Neuronal stem cell (in vitro differentiated cells): ENCODE data around the gene DOLK.

ENCODE experiments used
- DNase-seq: peaks from one replicate; pipeline ENCODE4 v3.0.0-alpha.2; 2013; ENCODE audit warnings: low spot score
- H2AFZ ChIP-seq: one replicate; pipeline ENCODE4 v1.6.1; 2013; ENCODE audit warnings: mild to moderate bottlenecking, low read length, inconsistent platforms
- H2AK5ac ChIP-seq: 2 replicates; pipeline ENCODE4 v1.6.1; 2013; ENCODE audit warnings: low read depth, mild to moderate bottlenecking, inconsistent platforms, low read length, moderate library complexity, mixed read lengths
- H2BK120ac ChIP-seq: 2 replicates; pipeline ENCODE4 v1.6.1; 2013; ENCODE audit warnings: low read depth, mild to moderate bottlenecking, inconsistent platforms, low read length, moderate library complexity, mixed read lengths
- H2BK12ac ChIP-seq: one replicate; pipeline ENCODE4 v1.6.1; 2013; ENCODE audit warnings: low read length, inconsistent platforms
- H2BK15ac ChIP-seq: 2 replicates; pipeline ENCODE4 v1.6.1; 2013; ENCODE audit warnings: mild to moderate bottlenecking, low read length, inconsistent platforms, mixed read lengths
- H2BK5ac ChIP-seq: one replicate; pipeline ENCODE4 v1.6.1; 2013; ENCODE audit warnings: inconsistent platforms, mild to moderate bottlenecking, low read length, moderate library complexity
- H3K14ac ChIP-seq: one replicate; pipeline ENCODE4 v1.6.1; 2013; ENCODE audit warnings: low read length, inconsistent platforms
- H3K18ac ChIP-seq: 2 replicates; pipeline ENCODE4 v1.6.1; 2013; ENCODE audit warnings: low read length, inconsistent platforms
- H3K23ac ChIP-seq: 2 replicates; pipeline ENCODE4 v1.6.1; 2013; ENCODE audit warnings: low read depth, mild to moderate bottlenecking, mixed read lengths, low read length, inconsistent platforms; ENCODE audit not compliant: poor library complexity
- H3K27ac ChIP-seq: replicated peaks from 3 replicates; pipeline ENCODE4 v1.5.1; 2013; ENCODE audit warnings: low read length, inconsistent platforms
- H3K27me3 ChIP-seq, 3 experiments: 2 replicates each; pipeline ENCODE4 v1.6.1; 2013; ENCODE audit warnings: low read length in 3 of 3, mild to moderate bottlenecking in 2 of 3, inconsistent platforms in 1 of 3, low read depth in 1 of 3, mixed read lengths in 1 of 3, moderate library complexity in 1 of 3; ENCODE audit not compliant: control insufficient read depth in 3 of 3, insufficient read depth in 3 of 3
- H3K36me3 ChIP-seq, 2 donors: replicated peaks in 1 of 2; 2 replicates each; pipeline ENCODE4 v1.6.1; 2013; ENCODE audit warnings: low read length in 2 of 2; ENCODE audit not compliant: control insufficient read depth in 2 of 2, insufficient read depth in 2 of 2
- H3K4ac ChIP-seq: 2 replicates; pipeline ENCODE4 v1.6.1; 2013; ENCODE audit warnings: inconsistent platforms, mild to moderate bottlenecking, low read length, moderate library complexity
- H3K4me1 ChIP-seq, 2 donors: 1 replicate in 1 of 2; 2 replicates in 1 of 2; pipeline ENCODE4 v1.6.1; 2013; ENCODE audit warnings: low read length in 2 of 2, low read depth in 1 of 2; ENCODE audit not compliant: control insufficient read depth in 2 of 2, insufficient read depth in 1 of 2
- H3K4me2 ChIP-seq: one replicate; pipeline ENCODE4 v1.6.1; 2013; ENCODE audit warnings: mild to moderate bottlenecking, low read length, inconsistent platforms; ENCODE audit not compliant: insufficient read depth, poor library complexity, severe bottlenecking
- H3K4me3 ChIP-seq, 2 donors: 2 replicates each; pipeline ENCODE4 v1.5.1; 2013; ENCODE audit warnings: low read length in 2 of 2, mild to moderate bottlenecking in 2 of 2, inconsistent platforms in 1 of 2, moderate library complexity in 1 of 2
- H3K79me1 ChIP-seq: one replicate; pipeline ENCODE4 v1.6.1; 2013; ENCODE audit warnings: low read depth, mild to moderate bottlenecking, inconsistent platforms, low read length, moderate library complexity
- H3K9ac ChIP-seq: one replicate; pipeline ENCODE4 v1.6.1; 2013; ENCODE audit warnings: mild to moderate bottlenecking, low read depth, low read length, inconsistent platforms; ENCODE audit not compliant: poor library complexity
- H3K9me3 ChIP-seq, 2 donors: replicated peaks in 1 of 2; 2 replicates each; pipeline versions ENCODE3 to v1.6.1; 2013; ENCODE audit warnings: low read length in 2 of 2, mild to moderate bottlenecking in 2 of 2, inconsistent platforms in 1 of 2, low read depth in 1 of 2, mixed read lengths in 1 of 2, moderate library complexity in 1 of 2; ENCODE audit not compliant: control insufficient read depth in 2 of 2, insufficient read depth in 1 of 2
- H4K8ac ChIP-seq: one replicate; pipeline ENCODE4 v1.6.1; 2013; ENCODE audit warnings: low read depth, mild to moderate bottlenecking, inconsistent platforms, low read length, moderate library complexity
- H4K91ac ChIP-seq: one replicate; pipeline ENCODE4 v1.6.1; 2013; ENCODE audit warnings: low read length, low read depth, mild to moderate bottlenecking, inconsistent platforms; ENCODE audit not compliant: poor library complexity
- WGBS, 2 donors: extraction: QIAGEN DNeasy Blood & Tissue Kit; methylation state at CpG; one replicate each; pipeline ENCODE4 v1.1.7; 2013; ENCODE audit warnings: missing lambda C conversion rate in 2 of 2, mixed read lengths in 1 of 2; ENCODE audit not compliant: insufficient read length in 2 of 2, insufficient replicate concordance in 1 of 2; ENCODE audit errors: extremely low coverage in 2 of 2; 5-methylcytosine and 5-hydroxymethylcytosine counted together

DOLK gene

DNA sequence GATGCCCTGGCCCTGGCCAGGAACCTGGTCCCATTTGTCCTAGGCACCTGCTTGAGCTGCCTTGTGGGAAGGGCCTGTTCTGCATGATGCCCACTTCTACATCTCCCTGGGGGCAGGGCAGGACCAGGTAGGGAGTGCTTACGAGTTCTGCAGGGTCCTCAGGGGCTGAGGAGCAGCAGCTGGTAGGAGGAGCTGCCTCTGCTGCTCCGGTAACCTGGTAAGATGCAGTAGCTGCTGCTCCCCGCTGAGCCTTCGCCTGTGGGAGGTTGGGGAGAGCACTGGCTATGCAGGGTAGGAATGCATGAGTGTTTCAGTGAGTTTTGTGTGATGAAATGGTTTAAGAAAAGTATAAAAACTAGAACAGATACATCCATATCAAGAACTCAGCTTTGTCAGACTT, 51.8 kb downstream of the DOLK start:
- Histone ChIP-seq H2AK5ac (no peak overlapping the region), H2BK120ac (no peak overlapping the region), H4K91ac (no peak overlapping the region), H2BK5ac (no peak overlapping the region), H3K23ac (no peak overlapping the region), H3K4ac (no peak overlapping the region), H3K79me1 (peaks cover 8% of the 10 kb centered on the region), H2BK15ac (no peak overlapping the region), H3K36me3 (peaks cover 7 to 73% of the 10 kb centered on the region in 2 donors), H3K9ac (peak overlapping the region; percentile 5), H2AFZ (no peak overlapping the region), H3K14ac (no peak overlapping the region), H3K4me2 (no peak overlapping the region), H3K4me3 (no peak overlapping the region), H3K4me1 (peaks cover 0 to 2% of the 10 kb centered on the region in 2 donors), H2BK12ac (no peak overlapping the region), H3K27ac (no peak overlapping the region), H3K18ac (no peak overlapping the region), H3K27me3 (no peaks in the 10 kb centered on the region), H4K8ac (no peak overlapping the region), H3K9me3 (no peaks in the 10 kb centered on the region)
- DNase-seq, result no peak
- no CpG with 5 or more reads among the region's 4 CpGs for WGBS, 2 donors
